ENCODE results near the gene FN3KRP. TPM values are rescaled to one million over a fixed set of nuclear protein-coding genes. Genes with fewer than 3 reads are reported as not detected.
"Not testable (repeated sequence)": the region's sequence is repeated elsewhere in the genome, so short reads cannot be mapped to it uniquely, and the experiment has no call there.

Gene FN3KRP
- total RNA-seq, 4 donors from 2014 or later: 16.3 to 39.6 (median 26.8) TPM

DNA sequence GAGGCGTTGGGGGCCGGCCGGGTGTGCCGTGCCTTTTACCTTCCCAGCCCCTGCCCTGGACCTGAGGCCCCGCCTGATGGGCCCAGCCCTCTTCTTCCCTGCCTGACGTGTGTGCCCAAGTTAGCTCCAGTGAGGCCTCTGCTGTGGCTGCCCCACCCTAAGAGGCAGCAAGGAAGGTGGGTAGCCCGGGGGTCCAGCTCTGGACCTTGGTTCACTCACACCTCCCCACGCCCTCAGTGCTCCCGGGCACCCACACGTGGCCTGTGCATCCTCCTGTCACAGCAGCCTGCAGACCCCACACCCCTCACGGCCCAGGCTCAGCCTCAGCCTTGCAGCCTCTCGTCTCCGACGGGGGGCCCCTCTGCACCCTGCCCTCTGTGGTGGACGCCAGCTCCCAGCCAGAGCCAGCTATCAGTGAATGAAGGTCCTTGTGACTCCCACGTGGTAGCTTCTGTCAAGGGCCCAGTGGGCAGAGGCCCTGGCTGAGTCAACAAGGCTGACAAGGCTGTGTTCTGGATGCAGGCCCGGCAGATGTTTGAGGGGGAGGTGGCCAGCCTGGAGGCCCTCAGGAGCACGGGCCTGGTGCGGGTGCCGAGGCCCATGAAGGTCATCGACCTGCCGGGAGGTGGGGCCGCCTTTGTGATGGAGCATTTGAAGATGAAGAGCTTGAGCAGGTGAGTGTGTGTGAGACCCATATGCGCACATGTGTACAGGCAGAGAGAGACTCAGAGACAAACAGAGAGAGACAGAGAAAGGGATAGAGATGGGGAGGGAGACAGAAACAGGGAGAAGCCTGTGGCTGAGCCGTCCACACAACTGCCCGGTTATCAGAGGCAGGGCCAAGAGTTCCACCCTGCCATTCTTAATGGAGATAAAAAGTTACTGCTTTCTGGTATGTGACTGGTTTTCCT is 21.7 kb downstream of the FN3KRP start:
- intact Hi-C loops (cut with DNase I; ENCODE audit: low total_unique reads) (no loop called here), in situ Hi-C loops (cut with MboI; ENCODE audit: low pct_ligation_motif_present in 1 of 4, low pct_unique_long_range_greater_than_20kb in 1 of 4, low sequenced_read_pairs in 3 of 4) (no loop called here)
- DNase-seq: no peak
- WGBS, 2 donors (ENCODE audit: low coverage in 1 of 2): 83 to 90% methylated on average over 2 to 26 of the region's 26 CpGs
- H3K9me3 ChIP-seq: no peaks in the 10 kb centered on the region
- peaks cover 0 to 14% (median 12%) of the 10 kb centered on the region in 4 donors for H3K4me1 ChIP-seq
- no peak overlapping the region for H3K27ac ChIP-seq
- H3K4me3 ChIP-seq: no peak overlapping the region
- peaks cover 0 to 33% (median 15%) of the 10 kb centered on the region in 4 donors for H3K36me3 ChIP-seq
- no peaks in the 10 kb centered on the region for H3K27me3 ChIP-seq
- no peak for TF ChIP-seq POLR2A (IDR thresholded peaks at IDR 0.05)
- TF ChIP-seq, protein P1, sequence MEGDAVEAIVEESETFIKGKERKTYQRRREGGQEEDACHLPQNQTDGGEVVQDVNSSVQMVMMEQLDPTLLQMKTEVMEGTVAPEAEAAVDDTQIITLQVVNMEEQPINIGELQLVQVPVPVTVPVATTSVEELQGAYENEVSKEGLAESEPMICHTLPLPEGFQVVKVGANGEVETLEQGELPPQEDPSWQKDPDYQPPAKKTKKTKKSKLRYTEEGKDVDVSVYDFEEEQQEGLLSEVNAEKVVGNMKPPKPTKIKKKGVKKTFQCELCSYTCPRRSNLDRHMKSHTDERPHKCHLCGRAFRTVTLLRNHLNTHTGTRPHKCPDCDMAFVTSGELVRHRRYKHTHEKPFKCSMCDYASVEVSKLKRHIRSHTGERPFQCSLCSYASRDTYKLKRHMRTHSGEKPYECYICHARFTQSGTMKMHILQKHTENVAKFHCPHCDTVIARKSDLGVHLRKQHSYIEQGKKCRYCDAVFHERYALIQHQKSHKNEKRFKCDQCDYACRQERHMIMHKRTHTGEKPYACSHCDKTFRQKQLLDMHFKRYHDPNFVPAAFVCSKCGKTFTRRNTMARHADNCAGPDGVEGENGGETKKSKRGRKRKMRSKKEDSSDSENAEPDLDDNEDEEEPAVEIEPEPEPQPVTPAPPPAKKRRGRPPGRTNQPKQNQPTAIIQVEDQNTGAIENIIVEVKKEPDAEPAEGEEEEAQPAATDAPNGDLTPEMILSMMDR (IDR thresholded peaks at IDR 0.05): no peak
- no peak for TF ChIP-seq POLR2AphosphoS5 (IDR thresholded peaks at IDR 0.05)

DNA sequence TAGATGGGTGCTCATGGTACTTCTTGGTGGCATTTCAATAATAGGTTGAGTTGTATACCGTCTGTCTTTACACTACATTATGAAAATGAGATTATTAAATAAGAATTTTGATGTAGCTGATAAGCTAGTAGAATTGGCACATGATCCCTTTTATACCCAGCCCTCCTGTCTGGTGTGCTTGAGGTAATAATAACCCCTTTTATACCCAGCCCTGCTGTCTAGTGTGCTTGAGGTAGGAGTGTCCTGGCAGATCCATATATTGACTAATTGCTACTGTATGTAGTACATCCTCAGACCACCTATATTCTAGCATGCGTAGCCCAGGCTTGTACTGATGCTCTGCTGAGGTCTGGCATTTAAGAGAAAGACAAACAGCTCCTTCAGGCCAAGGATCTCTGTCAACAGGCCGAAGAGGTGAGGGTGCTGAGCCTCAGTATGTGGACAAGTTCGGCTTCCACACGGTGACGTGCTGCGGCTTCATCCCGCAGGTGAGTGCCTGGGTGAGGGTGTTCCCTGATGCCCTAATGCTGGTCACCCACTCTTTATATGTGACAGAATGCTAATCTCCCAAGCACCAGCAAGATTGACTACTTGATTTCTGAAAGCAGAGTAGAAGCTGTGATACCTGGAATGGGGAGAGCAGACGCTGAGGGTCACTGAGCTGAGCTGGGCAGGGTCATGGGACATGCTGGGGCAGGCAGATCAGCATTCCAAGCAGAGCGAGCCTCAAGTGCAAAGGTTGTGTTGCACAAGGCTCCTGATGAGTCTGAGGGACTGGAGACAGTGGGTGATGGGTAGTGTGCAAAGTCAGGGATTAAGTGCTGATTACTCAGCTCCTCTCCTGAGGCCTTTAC is 24.6 kb downstream of the FN3KRP start:
- Histone ChIP-seq H3K9me3 (no peaks in the 10 kb centered on the region), H3K36me3 (peaks cover 0 to 34% (median 15%) of the 10 kb centered on the region in 4 donors), H3K27ac (no peak overlapping the region), H3K4me3 (no peak overlapping the region), H3K27me3 (no peaks in the 10 kb centered on the region), H3K4me1 (peaks cover 0 to 9% (median 9%) of the 10 kb centered on the region in 4 donors)
- TF ChIP-seq POLR2A (IDR thresholded peaks at IDR 0.05): no peak
- TF ChIP-seq POLR2AphosphoS5 (IDR thresholded peaks at IDR 0.05): no peak
- no peak for TF ChIP-seq EP300 (IDR thresholded peaks at IDR 0.05; ENCODE audit: low read depth)
- TF ChIP-seq, protein P1 (IDR thresholded peaks at IDR 0.05): no peak
- intact Hi-C loops (cut with DNase I; ENCODE audit: low total_unique reads) (no loop called here), in situ Hi-C loops (cut with MboI; ENCODE audit: low pct_ligation_motif_present in 1 of 4, low pct_unique_long_range_greater_than_20kb in 1 of 4, low sequenced_read_pairs in 3 of 4) (no loop called here)
- 95 to 100% methylated on average over 2 to 10 of the region's 10 CpGs for WGBS, 2 donors (ENCODE audit: low coverage in 1 of 2)
- DNase-seq: no peak

DNA sequence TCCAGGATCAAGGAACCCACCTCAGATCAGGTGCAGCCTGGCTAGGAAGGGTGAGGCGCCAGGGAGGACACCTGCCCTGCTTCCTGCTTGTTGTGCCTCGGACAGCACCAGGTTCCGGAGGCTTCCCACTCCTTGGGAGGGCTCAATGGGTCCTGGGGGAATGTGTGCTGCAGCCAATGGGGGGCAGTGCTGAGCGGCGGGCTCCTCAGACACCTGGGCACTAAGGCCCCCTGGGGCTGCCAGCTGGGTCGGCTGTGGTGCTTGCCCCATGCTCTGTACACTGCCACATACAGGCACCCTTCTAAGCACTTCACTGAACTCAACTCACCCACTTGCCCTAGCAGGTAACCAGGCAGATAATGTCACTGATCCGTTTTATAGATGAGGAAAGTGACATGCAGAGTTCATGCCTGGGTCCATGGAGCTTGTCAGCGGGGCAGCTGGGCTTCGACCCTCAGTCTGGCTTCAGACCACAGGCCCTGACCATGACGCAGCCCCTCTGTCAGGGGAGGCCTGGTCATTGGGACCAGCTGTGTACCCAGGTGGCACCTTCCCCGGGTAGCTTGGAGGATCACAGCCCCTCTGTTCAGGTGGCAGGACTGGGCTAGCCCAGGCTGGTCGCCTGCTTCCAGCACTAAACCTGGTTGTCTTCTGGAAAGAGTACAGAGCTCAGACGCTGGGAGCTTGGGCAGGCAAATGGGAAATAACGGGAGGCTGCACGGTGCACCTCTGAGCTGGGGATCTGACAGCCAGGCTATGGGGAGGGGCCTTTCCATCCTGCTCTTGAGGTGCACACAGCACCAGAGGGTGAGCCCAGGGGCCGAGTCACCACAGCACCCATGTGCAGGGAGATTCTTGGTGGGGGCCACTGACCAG is 27.1 kb downstream of the FN3KRP start:
- DNase-seq: no peak
- Histone ChIP-seq H3K4me3 (no peak overlapping the region), H3K27me3 (no peaks in the 10 kb centered on the region), H3K27ac (no peak overlapping the region), H3K4me1 (no peaks in the 10 kb centered on the region), H3K36me3 (peaks cover 0 to 34% (median 15%) of the 10 kb centered on the region in 4 donors), H3K9me3 (no peaks in the 10 kb centered on the region)
- TF ChIP-seq POLR2AphosphoS5 (IDR thresholded peaks at IDR 0.05) (no peak), POLR2A (IDR thresholded peaks at IDR 0.05) (no peak), EP300 (IDR thresholded peaks at IDR 0.05; ENCODE audit: low read depth) (no peak)
- TF ChIP-seq, protein P1 (IDR thresholded peaks at IDR 0.05): no peak
- WGBS, 2 donors (ENCODE audit: low coverage in 1 of 2): 88 to 89% methylated on average over 1 to 16 of the region's 16 CpGs
- in situ Hi-C loops (cut with MboI; ENCODE audit: low pct_ligation_motif_present in 1 of 4, low pct_unique_long_range_greater_than_20kb in 1 of 4, low sequenced_read_pairs in 3 of 4) (no loop called here), intact Hi-C loops (cut with DNase I; ENCODE audit: low total_unique reads) (no loop called here)

DNA sequence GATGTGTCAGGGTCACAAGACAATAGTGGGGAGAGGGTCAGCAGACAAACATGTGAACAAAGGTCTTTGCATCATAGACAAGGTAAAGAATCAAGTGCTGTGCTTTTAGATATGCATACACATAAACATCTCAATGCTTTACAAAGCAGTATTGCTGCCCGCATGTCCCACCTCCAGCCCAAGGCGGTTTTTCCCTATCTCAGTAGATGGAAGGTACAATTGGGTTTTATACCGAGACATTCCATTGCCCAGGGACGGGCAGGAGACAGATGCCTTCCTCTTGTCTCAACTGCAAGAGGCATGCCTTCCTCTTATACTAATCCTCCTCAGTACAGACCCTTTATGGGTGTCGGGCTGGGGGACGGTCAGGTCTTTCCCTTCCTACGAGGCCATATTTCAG is 28.2 kb downstream of the FN3KRP start:
- peaks cover 0 to 32% (median 14%) of the 10 kb centered on the region in 4 donors for H3K36me3 ChIP-seq
- H3K27me3 ChIP-seq; DNase-seq; H3K27ac ChIP-seq; H3K4me1 ChIP-seq; H3K4me3 ChIP-seq; in situ Hi-C loops (cut with MboI; ENCODE audit: low pct_ligation_motif_present in 1 of 4, low pct_unique_long_range_greater_than_20kb in 1 of 4, low sequenced_read_pairs in 3 of 4); H3K9me3 ChIP-seq; intact Hi-C loops (cut with DNase I; ENCODE audit: low total_unique reads): not testable (repeated sequence)
- WGBS, 2 donors (ENCODE audit: low coverage in 1 of 2): 78% methylated on average over 7 of the region's 7 CpGs; no CpG with 5 or more reads in 1 of the 2 donors

Data from transverse colon (tissue), 4 donors.